GM12801 (cell line): Measurements from ENCODE around the gene B4GALT1.

Experiments used
- TF ChIP-seq, protein P1 (sequence below): IDR thresholded peaks from one replicate; pipeline ENCODE4 v1.5.1; 2011; ENCODE audit warnings: control low read depth; ENCODE audit not compliant: insufficient read length; ENCODE audit errors: extremely low read depth

The B4GALT1 gene

DNA sequence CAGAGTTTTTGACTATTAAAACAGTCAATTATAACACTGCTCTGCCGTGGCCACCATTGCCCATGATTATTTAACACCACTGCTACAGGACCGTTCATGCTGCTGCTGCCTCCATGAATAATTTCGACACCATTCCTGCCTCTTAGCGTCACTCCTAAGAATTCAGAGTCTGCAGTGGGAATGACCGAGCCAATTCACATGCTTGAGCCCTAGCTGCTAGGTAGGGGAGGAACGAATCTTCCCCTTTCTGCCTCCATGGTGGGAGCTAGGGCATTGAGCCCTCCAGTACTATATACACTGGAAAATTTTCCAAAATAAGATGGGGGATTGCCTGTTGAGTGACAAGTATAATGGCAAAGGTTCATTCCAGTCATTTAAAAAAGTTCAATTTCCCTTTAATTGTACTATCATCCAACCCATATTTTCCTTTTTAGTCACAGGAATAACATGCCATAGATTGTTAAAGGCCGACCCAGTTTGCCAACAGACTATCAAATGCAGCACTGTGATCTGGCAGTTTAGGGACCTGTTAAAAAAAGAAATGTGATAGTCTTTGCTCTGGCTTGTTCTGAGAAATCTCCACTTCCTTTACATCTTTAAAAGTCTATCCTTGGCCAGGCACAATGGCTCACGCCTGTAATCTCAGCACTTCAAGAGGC lies 13.5 kb upstream of the B4GALT1 start:
- TF ChIP-seq, protein P1, sequence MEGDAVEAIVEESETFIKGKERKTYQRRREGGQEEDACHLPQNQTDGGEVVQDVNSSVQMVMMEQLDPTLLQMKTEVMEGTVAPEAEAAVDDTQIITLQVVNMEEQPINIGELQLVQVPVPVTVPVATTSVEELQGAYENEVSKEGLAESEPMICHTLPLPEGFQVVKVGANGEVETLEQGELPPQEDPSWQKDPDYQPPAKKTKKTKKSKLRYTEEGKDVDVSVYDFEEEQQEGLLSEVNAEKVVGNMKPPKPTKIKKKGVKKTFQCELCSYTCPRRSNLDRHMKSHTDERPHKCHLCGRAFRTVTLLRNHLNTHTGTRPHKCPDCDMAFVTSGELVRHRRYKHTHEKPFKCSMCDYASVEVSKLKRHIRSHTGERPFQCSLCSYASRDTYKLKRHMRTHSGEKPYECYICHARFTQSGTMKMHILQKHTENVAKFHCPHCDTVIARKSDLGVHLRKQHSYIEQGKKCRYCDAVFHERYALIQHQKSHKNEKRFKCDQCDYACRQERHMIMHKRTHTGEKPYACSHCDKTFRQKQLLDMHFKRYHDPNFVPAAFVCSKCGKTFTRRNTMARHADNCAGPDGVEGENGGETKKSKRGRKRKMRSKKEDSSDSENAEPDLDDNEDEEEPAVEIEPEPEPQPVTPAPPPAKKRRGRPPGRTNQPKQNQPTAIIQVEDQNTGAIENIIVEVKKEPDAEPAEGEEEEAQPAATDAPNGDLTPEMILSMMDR, result no peak

DNA sequence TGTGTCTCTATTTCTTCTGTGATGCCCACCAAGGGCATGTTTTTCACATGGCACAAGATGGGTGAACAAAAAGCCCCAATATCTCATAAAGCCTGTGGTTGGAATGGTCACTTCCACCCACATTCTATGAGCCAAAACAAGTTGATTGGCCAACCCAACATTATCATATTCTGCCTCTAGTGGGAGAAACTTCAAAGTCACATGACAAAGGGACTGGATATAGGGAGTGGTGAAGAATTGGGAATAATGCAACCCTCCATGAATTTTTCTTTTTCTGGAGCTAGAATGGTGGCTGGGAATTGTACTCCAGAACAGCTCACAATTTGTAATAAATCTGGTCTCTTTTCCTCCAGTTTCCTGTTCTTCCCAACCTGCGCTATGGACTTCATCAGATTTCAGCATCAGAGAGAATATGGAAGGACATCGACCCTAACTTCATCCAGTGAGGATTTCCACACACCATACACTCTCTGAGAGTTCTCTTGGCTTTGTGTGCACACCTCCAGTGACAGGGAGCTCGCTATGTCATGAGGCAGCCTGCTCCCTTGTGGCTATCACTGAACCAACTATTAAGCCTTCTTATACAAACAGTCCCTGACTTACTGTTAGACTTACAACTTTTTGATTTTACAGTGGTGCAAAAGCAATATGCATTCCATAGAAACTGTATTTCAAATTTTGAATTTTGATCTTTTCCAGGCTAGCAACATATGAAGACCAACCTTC lies 12.0 kb upstream of the B4GALT1 start:
- TF ChIP-seq, protein P1, result no peak

DNA sequence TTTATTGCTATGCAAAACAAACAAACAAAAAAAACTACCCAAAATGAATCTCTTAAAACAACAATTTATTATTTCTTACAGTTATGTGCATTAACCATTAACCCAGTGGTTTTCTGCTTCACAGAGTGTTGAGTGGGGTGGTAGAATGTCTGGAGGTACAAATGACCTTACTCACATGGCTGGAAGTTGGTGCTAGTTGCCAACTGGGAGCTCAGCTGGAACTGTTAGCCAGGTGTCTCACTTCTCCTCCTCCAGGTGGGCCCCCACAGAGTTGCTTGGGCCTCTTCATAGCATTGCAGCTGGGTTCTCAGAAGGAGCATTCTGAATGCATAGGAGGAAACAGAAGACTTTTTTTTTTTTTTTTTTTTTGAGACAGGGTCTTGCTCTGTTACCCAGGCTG lies 10.5 kb upstream of the B4GALT1 start:
- TF ChIP-seq, protein P1, result no peak

DNA sequence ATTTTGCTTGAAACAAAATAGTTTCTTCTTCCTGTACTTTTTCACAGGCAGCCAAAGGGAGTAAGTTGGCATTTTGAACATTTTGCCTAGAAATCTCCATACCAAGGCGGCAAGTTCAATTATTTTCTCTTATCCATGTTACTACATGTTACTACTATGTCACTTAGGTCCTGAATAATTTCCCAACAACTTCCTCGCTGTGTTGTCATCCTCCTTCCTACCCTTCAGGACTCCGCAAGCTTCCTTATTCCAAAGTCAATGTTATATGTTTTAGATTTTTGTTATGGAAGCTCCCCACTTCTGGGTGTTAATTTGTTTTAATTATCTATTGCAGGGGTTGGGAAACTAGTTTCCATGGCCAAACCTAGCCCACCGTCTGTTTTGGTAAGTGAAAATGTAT lies 9.9 kb upstream of the B4GALT1 start:
- TF ChIP-seq, protein P1, result no peak

DNA sequence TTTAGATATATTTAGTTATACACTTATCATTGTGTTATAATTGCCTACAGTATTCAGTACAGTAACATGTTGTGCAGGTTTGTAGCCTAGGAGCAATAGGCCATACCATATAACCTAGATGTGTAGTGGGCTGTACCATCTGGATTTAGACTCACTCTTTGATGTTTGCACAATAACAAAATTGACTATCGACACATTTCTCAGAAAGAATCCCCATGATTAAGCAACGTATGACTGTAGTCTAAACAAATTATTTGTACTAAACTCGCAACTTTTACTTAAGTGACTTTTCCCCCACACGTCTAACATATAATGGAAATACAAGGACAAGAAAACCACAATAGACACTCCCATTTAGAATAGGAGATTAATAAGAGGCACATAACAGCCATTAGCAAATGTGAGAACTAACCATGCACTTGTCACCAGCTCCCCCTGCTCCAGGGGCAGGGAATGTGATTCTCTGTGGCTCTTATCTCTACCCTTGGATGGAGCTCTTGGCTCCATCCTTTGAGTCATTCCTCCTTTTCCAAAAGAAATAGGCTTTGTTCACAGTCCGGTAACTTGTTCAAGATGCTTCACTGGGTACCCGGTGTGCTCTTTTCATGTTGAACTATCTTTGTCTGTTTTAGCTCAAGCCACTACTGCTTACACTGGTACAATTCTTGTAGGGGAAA lies 8.7 kb upstream of the B4GALT1 start:
- TF ChIP-seq, protein P1, result no peak

DNA sequence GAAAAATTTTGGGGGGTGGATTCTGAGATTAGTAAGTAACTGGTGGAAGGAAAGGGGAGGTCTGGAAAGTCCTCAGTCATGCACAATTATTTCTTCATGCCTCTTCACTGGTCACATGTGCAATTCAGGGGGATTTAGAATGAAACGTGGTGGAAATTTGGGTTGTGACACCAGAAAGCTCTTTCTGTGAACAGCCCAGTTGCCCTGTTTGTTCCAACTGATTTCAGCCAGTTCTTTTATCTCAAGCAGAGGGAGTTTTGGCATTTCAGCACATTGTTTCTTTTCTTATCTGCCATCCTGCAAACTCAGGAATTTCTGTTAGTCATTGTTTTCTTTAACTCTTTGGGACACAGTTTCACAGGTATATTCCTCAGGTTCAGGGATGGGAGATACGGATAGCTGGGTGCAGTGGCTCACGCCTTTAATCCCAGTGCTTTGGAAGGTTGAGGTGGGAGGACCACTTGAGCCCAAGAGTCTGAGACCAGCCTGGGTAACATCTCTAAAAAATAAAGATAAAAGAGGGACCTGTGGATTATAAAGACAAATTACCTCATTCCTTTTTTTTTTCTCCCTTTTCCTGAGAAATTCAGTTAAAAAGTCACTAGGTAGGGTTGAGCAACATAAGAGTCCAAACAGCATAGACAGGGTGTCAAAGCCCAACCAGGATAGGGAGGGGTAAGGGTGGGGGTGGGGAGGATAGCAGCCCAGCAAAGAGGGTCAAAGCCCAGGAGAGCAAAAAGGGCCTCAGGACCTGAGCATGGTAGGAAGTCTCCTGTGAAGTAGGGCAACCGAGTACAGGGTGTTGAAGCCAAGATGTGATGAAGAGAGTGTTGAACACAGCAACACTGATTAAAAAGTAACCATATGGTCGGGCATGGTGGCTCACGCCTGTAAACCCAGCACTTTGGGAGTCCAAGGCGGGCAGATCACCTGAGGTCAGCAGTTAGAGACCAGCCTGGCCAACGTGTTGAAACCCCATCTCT lies 5.4 kb upstream of the B4GALT1 start:
- TF ChIP-seq, protein P1, result no peak
